GM12874 (cell line): ENCODE results near the gene GALNT2.

Source experiments
- TF ChIP-seq, protein P1 (sequence below): IDR thresholded peaks from 2 replicates; pipeline ENCODE4 v1.5.1; 2011; ENCODE audit warnings: low read depth, mild to moderate bottlenecking, control low read depth, low read length, moderate library complexity; ENCODE audit not compliant: insufficient read depth

GALNT2 gene

DNA sequence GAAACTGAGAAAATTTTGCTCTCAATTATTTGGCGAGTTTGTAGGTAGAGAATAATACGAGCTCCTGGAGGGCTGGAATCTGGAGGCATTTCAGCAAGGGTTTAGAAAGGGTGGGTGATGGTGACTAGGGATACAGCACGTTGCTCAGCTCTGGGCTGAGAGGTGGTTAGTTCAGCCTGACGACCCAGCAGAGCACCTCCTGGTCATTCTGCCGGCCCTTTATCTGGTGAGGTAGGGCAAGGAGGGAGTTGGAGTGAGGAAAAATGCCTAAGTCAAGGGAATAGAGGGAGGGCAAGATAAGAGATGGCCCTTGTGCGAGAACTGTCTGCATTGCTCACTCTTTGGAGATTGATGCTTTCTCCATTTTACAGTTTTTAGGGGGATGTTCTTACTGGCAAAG, 19.1 kb downstream of the GALNT2 start:
- TF ChIP-seq, protein P1, sequence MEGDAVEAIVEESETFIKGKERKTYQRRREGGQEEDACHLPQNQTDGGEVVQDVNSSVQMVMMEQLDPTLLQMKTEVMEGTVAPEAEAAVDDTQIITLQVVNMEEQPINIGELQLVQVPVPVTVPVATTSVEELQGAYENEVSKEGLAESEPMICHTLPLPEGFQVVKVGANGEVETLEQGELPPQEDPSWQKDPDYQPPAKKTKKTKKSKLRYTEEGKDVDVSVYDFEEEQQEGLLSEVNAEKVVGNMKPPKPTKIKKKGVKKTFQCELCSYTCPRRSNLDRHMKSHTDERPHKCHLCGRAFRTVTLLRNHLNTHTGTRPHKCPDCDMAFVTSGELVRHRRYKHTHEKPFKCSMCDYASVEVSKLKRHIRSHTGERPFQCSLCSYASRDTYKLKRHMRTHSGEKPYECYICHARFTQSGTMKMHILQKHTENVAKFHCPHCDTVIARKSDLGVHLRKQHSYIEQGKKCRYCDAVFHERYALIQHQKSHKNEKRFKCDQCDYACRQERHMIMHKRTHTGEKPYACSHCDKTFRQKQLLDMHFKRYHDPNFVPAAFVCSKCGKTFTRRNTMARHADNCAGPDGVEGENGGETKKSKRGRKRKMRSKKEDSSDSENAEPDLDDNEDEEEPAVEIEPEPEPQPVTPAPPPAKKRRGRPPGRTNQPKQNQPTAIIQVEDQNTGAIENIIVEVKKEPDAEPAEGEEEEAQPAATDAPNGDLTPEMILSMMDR = no peak

DNA sequence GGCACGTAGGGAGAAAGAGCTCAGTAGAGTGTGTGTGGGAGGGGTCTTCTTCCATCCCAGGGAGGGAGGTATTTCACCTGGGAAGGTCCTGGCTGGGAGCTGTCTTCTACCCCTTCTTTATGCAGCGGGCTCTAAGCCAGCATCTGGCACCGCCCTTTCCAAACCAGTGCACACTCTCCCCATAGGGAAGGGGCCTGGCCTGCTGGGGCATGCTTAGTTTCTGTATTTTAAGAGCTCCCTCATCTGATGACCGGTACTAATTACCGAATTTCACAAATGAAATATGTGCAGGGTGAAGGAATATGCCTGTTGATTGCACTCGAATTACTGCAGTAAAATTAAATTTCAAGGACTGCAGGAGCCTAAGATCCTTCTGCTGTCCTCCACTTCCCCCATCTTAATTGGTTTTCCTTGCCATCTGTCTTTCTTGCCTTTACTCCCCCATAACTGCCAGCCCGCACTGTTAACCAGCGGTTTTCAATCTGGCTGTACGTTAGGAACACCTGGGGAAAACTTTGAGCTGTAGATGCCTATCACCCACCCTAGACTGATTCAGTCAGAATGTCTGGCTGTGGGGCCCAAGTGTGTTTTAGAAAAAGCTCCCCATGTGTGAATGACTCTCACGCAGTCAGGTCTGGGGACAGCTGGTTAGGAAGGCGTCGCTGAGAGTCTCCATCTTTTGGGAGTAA, 20.1 kb downstream of the GALNT2 start:
- TF ChIP-seq, protein P1 = no peak

DNA sequence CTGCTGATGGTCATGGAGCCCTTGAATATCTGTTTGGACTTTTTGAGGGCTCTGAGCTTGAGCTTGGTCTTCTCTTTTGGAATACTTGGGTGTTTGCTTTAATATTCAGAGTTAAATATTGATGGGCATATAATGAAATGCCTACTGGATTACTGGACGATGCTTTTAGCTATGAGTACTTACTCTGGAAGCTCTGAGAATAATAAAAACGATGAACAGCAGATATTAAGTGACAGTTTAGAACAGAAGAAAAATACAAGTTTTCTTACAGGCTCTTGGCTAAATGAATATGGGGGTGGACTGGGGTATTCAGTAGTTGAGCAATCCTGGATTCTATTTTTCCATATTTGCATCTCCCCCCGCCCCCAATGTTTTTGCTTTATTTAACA, 20.7 kb downstream of the GALNT2 start:
- TF ChIP-seq, protein P1 = no peak

DNA sequence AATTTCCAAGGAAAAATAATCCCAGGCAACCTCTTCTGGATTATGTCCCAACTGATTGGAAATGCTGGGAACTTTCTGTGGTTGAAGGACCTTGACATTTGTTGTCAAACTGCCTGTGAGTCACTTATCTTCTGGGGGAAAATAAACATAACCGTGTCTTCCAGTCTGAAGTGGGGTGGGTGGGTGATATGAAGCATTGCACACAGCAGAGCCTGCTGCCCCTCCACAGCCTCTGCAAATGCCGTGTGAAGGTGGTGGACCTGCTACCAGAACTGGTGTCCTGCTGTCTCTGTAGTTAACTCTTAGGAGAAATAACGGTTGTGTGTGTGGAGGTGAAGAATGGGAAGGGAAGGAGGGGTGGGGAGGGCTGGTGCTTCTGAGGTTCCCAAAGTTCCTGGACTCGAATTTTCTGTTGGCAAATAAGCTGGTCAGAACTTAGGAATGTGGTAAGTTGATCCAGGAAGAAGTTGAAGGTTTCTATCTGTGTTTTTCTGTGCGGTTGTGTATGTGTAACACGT, 23.2 kb downstream of the GALNT2 start:
- TF ChIP-seq, protein P1 = no peak

DNA sequence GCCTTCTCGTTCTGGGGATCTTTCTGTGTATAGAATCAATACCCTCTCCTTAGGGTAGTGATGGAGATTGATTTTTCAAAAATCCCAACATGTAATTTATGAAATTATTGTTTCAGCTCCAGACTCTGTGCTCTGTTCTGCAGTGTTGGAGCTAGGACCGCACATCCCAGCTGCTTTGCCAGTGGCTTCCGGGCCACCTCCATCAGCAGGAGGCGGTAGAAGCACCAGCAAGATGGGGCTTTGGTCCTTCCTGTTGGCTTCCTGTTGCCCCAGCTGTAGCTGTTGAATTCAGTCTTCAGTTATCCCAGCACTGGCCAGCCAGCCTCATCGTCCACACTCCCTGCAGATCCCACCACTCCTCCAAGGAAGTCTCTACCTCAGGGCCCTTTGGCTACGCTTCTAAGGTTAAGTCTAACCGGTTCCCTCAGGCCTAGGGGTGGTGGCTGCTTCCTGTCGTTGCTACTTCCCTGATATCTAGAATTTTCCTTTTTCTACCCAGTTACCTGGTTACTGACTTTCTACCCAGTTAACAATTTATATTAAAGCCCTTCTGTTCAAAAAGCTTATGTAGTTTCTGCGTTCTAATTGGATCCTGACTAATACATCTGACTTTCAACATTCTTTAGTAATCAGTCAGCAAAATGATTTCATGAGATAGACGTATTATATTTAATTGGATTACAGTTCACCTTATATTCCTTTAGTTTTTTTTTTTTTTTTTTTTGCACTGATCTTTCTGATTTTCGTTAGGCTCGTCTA, 24.6 kb downstream of the GALNT2 start:
- TF ChIP-seq, protein P1 = no peak

DNA sequence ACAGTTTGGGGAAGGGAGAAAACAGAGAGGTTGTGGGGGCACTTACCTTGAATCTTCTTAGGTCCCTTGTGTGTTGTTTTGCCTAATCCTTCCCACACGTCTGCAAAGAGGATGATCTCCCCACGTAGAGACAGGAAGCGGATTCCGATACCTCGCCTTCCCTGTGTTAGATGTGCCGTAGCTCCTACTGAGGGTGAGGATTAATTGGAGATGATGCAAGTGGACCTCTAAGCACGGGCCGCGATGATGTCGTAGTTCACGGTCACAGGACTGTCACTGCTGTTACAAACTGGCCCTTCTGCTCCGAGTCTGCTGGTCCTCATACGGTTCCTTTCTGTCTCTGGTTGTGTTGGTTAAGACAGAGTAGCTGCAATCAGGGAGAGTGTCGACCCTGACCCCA, 27.7 kb downstream of the GALNT2 start:
- TF ChIP-seq, protein P1 = no peak

DNA sequence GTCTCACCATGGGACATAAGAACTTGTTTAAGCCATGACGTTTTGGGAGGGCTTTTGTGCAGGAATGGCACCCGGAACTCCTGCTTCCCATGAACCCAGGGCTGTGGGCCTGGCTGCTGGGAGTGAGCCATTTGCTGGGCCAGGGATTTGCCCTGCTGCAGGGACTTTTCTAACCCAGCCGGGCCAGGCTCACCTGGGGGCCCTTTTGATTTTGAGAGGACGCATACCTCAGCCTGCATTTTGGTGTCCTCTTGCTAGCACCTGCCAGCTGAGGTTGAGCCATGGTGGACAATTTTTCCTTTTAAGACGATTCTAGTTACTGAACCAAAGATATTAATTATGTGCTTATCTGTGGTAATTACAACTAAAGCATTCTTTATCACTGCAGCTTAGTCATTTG, 28.9 kb downstream of the GALNT2 start:
- TF ChIP-seq, protein P1 = no peak
